NOMO-1 treated with dmso at 0.1 percent for 144 hours (cell line): Measurements from ENCODE around the gene NUP153.
"Not testable (repeated sequence)": the region's sequence is repeated elsewhere in the genome, so short reads cannot be mapped to it uniquely, and the experiment has no call there.

Experiments used
- DNase-seq: peaks from one replicate; lab custom pipeline; 2025; ENCODE audit not compliant: unreplicated experiment; lab: John Stamatoyannopoulos, UW

Gene NUP153

GRCh38 chr6:17606606-17607005 is 100.1 kb downstream of the NUP153 start:
- DNase-seq, result no peak

- DNase-seq, result no peak
These were observed 103.8 kb downstream of the NUP153 start for GRCh38 chr6:17602888-17603287.

DNA sequence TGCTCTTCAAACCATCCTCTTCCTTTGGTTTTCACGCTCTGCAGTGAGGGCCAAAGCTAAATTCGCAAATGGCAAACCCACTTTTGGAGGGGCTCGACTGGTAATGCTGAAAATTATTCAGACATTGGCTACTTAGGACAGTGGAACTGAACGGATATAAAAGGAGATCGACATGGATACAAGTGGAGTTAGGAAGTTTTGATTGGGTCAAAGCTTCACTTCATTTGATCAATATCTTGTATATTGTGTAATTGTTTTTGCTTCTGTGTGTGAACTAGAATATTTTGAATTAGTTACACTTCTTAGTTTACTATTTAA is 105.4 kb downstream of the NUP153 start:
- no peak for DNase-seq

- peak; percentile 26 for DNase-seq
These were observed 106.0 kb downstream of the NUP153 start for GRCh38 chr6:17600527-17601385.

DNA sequence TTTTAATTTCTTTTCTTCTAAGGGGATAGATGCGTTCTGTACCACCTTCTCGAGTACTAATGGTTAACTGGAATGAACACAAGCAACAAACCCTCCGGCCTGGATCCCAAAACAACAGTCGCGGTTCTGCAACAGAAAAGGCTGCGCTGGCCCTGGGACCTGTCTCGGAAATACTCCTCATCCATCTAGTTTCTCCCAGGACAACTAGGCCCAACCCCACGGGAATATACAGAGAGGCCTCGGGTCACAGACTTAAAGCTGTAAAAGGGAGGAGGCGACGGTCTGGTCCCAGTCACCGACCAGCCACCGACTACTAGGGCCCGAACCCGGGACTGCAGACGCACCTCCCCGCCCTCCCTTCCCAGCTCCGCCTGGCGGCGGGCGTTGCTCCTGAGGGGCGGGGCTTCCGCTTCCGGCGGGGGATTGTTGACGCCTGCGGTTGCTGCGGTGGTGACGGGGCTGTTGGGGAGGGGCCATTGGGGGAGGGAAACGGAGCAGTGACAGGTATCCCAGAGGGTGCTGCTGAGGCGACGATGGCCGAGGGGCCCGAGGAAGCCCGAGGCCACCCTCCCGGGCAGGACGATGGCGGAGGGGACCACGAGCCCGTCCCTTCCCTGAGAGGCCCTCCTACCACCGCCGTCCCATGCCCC is 106.7 kb downstream of the NUP153 start, which contains the start of gene FAM8A1:
Gene FAM8A1 (plus strand): TSS at position 426 of the 650 bp plus-strand sequence. CDS start 108 bp downstream, at position 534.
- DNase-seq, result peak; percentile 57

DNA sequence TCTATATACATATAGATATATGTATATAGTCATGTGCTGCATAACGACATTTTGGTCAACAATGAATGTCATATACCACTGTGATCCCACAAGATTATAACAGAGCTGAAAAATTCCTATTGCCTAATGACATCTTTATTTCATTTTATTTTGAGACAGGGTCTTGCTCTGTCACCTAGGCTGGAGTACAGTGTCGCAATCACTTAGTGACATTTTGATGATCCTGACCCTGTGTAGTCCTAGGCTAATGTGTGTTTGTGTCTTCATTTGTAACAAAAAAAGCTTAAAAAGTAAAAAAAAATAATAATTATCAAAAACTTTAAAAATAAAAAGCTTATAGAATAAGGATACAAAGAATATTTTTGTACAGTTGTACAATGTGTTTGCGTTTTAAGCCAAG is 110.6 kb downstream of the NUP153 start:
- DNase-seq, result no peak

DNA sequence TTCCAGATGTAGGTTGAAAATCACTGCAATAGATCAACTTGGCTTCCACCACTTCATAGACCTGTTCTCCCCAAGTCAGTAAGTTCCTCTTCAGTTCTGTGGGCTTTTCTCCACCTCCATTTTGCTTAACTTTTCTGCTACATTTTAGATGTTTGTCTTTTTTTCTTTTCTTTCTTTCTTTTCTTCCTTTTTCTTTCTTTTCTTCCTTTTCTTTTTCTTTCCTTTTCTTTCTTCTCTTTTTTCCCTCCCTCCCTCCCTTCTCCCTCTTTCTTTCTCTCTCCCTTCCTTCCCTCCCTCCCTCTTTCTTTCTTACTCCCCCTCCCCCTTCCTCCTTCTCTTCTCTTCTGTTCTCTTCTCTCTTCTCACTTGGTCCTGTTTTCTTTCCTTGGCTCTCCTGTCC is 113.5 kb downstream of the NUP153 start:
- DNase-seq, result no peak

DNA sequence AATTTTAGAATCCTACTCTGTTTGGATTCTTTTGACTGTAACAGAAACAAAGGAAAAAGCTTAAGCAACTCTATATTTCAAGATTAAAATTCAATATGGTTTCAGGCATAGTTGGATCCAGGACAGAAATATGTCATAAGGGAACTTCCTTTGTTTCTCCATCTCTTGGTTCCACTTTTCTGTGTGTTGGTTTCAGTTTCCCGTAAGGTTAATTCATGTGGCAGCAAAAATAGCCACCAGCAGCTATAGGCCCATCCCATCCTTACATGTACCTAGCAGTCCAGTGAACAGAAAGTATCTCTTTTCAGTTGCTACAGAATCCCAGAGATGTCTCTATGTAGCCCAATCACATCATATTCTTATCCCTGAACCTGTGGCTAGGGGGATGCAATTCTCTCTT is 115.4 kb downstream of the NUP153 start:
- DNase-seq, result peak; percentile 50

GRCh38 chr6:17589406-17590096 is 117.2 kb downstream of the NUP153 start:
- no peak for DNase-seq

- DNase-seq, result no peak
These were observed 118.7 kb downstream of the NUP153 start for GRCh38 chr6:17588011-17588410.

DNA sequence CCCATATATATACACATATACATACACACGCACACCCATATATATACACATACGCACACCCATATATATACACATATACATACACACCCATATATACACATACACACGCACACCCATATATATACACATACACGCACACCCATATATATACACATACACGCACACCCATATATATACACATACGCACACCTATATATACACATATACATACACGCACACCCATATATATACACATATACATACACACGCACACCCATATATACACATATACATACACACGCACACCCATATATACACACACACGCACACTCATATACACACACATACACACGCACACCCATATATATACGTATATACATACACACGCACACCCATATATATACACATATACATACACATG is 120.1 kb downstream of the NUP153 start:
- DNase-seq, result not testable (repeated sequence)

GRCh38 chr6:17585766-17586490 is 120.8 kb downstream of the NUP153 start:
- no peak for DNase-seq

DNA sequence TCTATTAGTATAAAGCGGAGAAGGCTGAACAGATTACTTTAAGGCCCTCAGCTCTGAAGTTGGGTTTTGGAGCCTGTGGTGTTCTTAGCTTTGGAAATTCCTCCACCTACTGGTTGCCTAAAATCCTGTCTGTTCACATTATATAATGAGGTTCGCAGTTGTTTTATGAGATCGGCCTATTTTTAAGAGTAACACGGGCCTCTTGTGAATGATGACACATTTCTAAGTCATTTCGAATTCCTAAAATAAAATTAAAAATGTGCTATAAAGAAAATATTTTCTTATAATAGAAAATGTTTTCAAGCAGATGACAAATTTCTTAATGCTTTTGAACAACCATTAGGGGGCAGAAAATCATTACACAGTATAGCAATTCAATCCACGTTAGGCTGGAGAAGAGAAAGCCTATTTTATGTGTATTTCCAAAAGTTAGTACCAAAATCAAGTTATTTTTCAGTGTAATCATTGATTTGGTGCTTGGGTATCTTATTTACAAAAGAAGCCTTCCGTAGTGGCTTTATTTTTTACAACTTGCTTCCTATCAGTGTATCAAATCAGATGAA is 122.4 kb downstream of the NUP153 start:
- DNase-seq, result peak; percentile 16

DNA sequence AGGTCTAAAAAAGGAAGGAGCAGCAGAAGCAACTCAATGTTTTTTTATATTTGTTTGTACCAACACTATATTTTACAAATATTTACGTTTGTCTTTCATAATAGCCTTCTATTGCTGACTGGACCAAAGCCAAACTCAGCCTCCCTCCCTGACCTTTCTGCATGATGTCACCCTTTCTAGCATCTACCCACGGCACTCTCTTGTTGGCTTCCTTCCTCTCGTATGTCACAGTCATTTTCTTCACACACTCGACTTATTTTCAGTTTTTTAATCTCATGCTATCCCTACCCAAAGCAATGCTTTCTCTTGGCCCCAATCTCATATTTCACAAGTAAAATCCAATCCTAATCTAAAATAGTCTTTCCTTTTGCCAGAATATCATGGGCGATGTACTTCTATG is 122.9 kb downstream of the NUP153 start:
- no peak for DNase-seq

GRCh38 chr6:17581282-17581681 is 125.4 kb downstream of the NUP153 start:
- DNase-seq, result not testable (repeated sequence)

DNA sequence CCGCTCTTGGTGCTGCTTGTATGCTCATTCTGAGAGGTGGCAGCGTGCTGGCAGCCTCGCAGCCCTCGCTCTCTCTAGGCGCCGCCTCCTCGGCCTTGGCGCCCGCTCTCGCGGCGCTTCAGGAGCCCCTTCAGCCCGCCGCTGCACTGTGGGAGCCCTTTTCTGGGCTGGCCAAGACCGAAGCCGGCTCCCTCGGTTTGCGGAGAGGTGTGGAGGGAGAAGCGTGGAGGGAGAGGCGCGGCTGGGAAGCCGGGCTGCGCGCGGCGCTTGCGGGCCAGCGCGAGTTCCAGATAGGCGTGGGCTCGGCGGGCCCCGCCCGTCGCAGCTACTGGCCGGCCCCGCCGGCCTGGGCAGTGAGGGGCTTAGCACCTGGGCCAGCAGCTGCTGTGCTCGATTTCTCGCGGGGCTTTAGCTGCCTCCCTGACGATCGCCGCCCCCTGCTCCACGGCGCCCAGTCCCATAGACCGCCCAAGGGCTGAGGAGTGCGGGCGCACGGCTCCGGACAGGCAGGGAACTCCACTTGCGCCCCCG is 126.1 kb downstream of the NUP153 start:
- DNase-seq, result no peak

DNA sequence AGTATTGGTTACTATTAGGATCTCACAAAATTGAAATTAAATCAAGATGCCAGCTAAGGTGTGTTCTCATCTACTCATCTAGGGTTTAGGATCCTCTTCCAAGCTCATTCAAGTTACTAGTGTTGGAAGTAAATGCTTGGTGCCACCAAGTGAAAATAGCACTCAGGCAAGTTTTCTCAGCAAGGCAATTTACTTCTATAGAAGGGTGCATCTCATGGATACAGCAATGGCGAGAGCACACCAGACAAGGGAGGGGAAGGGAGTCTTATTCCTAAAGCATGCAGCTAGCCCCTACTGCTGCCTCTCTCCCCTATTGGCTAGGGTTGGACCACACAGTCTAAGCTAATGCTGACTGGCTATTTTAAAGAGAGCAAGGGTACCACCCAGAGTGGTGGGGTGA is 129.7 kb downstream of the NUP153 start:
- DNase-seq, result no peak

DNA sequence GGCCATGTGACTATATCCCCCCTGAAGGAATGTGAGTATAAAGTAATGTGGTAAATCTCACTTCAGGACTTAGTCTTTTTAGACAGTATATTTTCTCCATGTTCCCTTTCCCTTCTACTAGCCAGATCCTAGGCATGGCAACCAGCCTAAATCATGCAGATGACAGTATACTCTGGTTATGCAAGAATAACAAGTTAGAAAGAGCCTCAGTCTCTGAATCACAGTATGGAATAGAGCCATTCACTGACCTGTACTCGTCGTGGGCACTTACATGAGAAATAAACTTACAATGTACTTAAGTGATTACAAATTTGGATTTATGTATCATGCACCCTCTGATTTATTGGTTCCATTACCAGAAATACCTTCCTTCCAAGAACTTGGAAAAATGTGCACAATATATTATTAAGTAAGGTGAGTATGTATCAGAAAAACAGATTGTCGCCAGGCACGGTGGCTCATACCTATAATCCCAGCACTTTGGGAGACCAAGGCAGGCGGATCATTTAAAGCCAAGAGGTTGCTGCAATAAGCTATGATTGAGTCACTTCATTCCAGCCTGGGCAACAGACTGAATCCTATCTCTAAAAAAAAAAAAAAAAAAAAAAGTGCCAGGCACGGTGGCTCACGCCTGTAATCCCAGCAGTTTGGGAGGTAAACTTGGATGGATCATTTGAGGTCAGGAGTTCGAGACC is 131.7 kb downstream of the NUP153 start:
- no peak for DNase-seq

GRCh38 chr6:17565399-17565798 is 141.3 kb downstream of the NUP153 start:
- no peak for DNase-seq
